Activated naive CD4-positive, alpha-beta T cell treated with anti-CD3 and anti-CD28 coated beads, Interleukin-2, amount 50 U/mL, for 24 hours (primary cell): ENCODE measurements around the gene MEIS2.
"Not testable (repeated sequence)": the region's sequence is repeated elsewhere in the genome, so short reads cannot be mapped to it uniquely, and the experiment has no call there.

Source experiments
- H3K27ac Mint-ChIP-seq: one replicate; pipeline ENCODE4 v1.8.0; 2021; ENCODE audit warnings: mild to moderate bottlenecking, mixed read lengths
- H3K27me3 Mint-ChIP-seq: one replicate; pipeline ENCODE4 v1.8.0; 2021; ENCODE audit warnings: mixed read lengths
- H3K36me3 Mint-ChIP-seq: one replicate; pipeline ENCODE4 v1.8.0; 2021; ENCODE audit warnings: mixed read lengths
- H3K4me1 Mint-ChIP-seq: one replicate; pipeline ENCODE4 v1.8.0; 2021; ENCODE audit warnings: mixed read lengths
- H3K4me3 Mint-ChIP-seq: one replicate; pipeline ENCODE4 v1.8.0; 2021; ENCODE audit warnings: mild to moderate bottlenecking, mixed read lengths
- H3K9me3 Mint-ChIP-seq: one replicate; pipeline ENCODE4 v1.8.0; 2021; ENCODE audit warnings: mixed read lengths

Gene MEIS2

GRCh38 chr15:37004373-37004869 is 95.9 kb downstream of the MEIS2 start:
- Mint-ChIP-seq H3K27me3 (peaks cover 3% of the 10 kb centered on the region), H3K36me3 (no peaks in the 10 kb centered on the region), H3K4me3 (no peak overlapping the region), H3K4me1 (no peaks in the 10 kb centered on the region), H3K27ac (no peak overlapping the region), H3K9me3 (no peaks in the 10 kb centered on the region)

GRCh38 chr15:37002041-37002672 is 98.2 kb downstream of the MEIS2 start:
- Mint-ChIP-seq H3K27ac (no peak overlapping the region), H3K4me1 (no peaks in the 10 kb centered on the region), H3K27me3 (peaks cover 3% of the 10 kb centered on the region), H3K36me3 (no peaks in the 10 kb centered on the region), H3K9me3 (no peaks in the 10 kb centered on the region), H3K4me3 (no peak overlapping the region)

GRCh38 chr15:37001417-37001816 is 98.9 kb downstream of the MEIS2 start:
- Mint-ChIP-seq H3K27ac (no peak overlapping the region), H3K36me3 (no peaks in the 10 kb centered on the region), H3K4me1 (no peaks in the 10 kb centered on the region), H3K27me3 (peaks cover 3% of the 10 kb centered on the region), H3K9me3 (no peaks in the 10 kb centered on the region), H3K4me3 (no peak overlapping the region)

DNA sequence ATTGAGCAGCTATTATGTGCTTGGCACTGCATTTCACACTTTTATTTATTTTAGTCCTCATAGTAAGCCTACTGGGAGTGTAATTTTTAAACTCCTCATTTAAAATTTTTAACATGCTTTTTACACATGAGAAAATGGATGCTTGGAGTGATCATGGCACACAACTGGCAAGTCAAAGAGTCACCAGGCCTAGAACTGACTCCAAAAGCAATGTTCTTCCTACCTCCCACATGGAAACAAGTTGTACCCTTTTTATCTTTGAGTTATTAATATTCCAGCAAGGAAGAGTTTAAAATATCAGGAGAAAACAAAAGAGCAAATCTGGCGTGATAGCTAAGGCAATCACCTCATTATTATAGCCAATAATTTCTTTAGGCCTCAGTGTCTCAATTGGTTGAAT is 100.6 kb downstream of the MEIS2 start:
- H3K36me3 Mint-ChIP-seq, result no peaks in the 10 kb centered on the region
- peaks cover 3% of the 10 kb centered on the region for H3K27me3 Mint-ChIP-seq
- no peak overlapping the region for H3K27ac Mint-ChIP-seq
- H3K4me3 Mint-ChIP-seq, result no peak overlapping the region
- H3K9me3 Mint-ChIP-seq, result no peaks in the 10 kb centered on the region
- H3K4me1 Mint-ChIP-seq, result no peaks in the 10 kb centered on the region

- no peaks in the 10 kb centered on the region for H3K4me1 Mint-ChIP-seq
- no peaks in the 10 kb centered on the region for H3K9me3 Mint-ChIP-seq
- H3K27ac Mint-ChIP-seq, result no peak overlapping the region
- no peak overlapping the region for H3K4me3 Mint-ChIP-seq
- H3K27me3 Mint-ChIP-seq, result no peaks in the 10 kb centered on the region
- no peaks in the 10 kb centered on the region for H3K36me3 Mint-ChIP-seq
Measured at GRCh38 chr15:36996538-36997181, 103.7 kb downstream of the MEIS2 start.

DNA sequence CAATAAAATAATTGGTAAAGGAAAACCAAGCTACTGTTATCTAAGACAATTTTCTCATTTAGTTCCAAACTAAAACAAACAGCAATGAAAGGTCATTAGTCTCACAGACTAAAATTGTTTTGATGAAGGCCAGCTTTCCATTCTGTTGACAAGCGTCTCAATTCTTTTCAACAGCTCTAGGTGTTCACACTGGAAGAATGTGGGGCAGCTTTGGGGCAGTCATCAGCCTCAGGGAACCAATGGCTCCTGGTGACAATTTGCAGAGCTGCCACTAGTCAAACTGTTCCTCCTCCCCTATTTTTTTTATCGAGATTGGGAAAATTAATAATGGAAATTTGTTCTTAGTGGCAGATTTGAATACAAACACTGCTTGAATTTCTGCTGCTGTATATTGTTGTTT is 104.2 kb downstream of the MEIS2 start:
- Mint-ChIP-seq H3K27me3 (no peaks in the 10 kb centered on the region), H3K9me3 (no peaks in the 10 kb centered on the region), H3K4me1 (no peaks in the 10 kb centered on the region), H3K36me3 (no peaks in the 10 kb centered on the region), H3K4me3 (no peak overlapping the region), H3K27ac (no peak overlapping the region)

DNA sequence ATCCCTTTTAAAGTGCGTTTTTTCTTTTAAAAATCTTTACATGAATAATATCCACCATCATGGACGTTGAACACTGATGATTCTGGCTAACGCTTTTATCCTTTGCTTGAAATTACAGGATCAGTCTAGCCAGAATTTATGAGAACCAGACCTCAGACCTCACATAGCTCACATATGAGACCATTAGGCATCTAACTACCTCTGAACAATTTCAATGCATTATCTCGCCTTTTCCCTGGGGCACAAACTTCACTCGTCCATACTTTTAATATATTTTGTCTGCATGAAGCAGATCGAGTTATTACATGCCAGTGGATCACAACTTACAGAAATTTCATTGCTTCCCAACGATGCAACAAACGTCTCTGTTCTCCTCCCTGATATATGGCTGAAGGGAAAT is 105.6 kb downstream of the MEIS2 start:
- Mint-ChIP-seq H3K4me1 (no peaks in the 10 kb centered on the region), H3K27me3 (no peaks in the 10 kb centered on the region), H3K9me3 (no peaks in the 10 kb centered on the region), H3K36me3 (no peaks in the 10 kb centered on the region), H3K4me3 (no peak overlapping the region), H3K27ac (no peak overlapping the region)

- Mint-ChIP-seq H3K4me1 (no peaks in the 10 kb centered on the region), H3K27me3 (no peaks in the 10 kb centered on the region), H3K36me3 (no peaks in the 10 kb centered on the region), H3K27ac (no peak overlapping the region), H3K9me3 (no peaks in the 10 kb centered on the region), H3K4me3 (no peak overlapping the region)
Measured at GRCh38 chr15:36992454-36992853, 107.9 kb downstream of the MEIS2 start.

DNA sequence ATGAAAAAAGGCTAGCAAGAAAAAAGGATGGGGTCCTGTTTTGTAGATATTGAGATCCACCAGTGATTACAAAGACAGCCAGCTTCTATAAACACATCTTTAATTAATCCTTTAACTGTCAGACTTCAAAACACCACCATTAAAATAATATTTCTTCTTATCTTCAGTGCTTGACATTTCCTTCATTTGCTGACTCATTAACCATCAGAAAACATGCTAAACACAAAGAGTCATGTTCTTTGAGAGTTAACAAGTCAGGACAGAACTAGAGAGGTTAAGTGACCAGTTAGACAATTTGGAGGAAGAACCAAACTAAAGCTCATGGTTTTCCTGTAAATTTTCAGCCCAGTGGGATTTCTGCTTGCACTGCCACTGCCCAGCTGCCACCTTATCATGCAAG is 111.4 kb downstream of the MEIS2 start:
- Mint-ChIP-seq H3K4me1 (no peaks in the 10 kb centered on the region), H3K4me3 (no peak overlapping the region), H3K27ac (no peak overlapping the region), H3K27me3 (no peaks in the 10 kb centered on the region), H3K36me3 (no peaks in the 10 kb centered on the region), H3K9me3 (peaks cover 8% of the 10 kb centered on the region)

GRCh38 chr15:36982430-36982829 is 117.9 kb downstream of the MEIS2 start:
- Mint-ChIP-seq H3K4me3 (no peak overlapping the region), H3K36me3 (no peaks in the 10 kb centered on the region), H3K4me1 (no peaks in the 10 kb centered on the region), H3K27ac (no peak overlapping the region), H3K9me3 (peaks cover 14% of the 10 kb centered on the region), H3K27me3 (no peaks in the 10 kb centered on the region)

GRCh38 chr15:36980281-36980680 is 120.1 kb downstream of the MEIS2 start:
- H3K36me3 Mint-ChIP-seq, H3K4me3 Mint-ChIP-seq, H3K27ac Mint-ChIP-seq, H3K27me3 Mint-ChIP-seq, H3K4me1 Mint-ChIP-seq: not testable (repeated sequence)
- peaks cover 10% of the 10 kb centered on the region for H3K9me3 Mint-ChIP-seq

DNA sequence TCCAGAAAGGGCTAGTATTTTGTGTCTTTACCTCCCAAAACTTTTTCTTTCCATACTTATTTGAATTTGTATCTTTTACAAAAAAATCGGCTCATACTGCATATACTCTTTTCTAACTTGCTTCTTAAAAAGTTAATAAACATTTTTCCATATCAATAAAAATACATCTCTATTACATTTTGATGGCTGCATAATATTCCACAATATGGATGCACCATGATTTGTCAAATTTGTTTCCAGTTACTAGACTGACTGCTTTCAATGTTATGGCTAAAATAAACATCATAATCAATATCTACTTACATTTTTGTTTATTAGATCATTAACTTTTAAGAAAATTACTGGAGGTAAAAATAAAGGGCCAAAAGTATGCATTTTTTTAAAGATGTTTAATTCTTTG is 121.7 kb downstream of the MEIS2 start:
- Mint-ChIP-seq H3K4me1 (no peaks in the 10 kb centered on the region), H3K9me3 (peaks cover 5% of the 10 kb centered on the region), H3K27me3 (no peaks in the 10 kb centered on the region), H3K27ac (no peak overlapping the region), H3K4me3 (no peak overlapping the region), H3K36me3 (no peaks in the 10 kb centered on the region)

- Mint-ChIP-seq H3K9me3 (peaks cover 5% of the 10 kb centered on the region), H3K4me1 (no peaks in the 10 kb centered on the region), H3K27me3 (no peaks in the 10 kb centered on the region), H3K4me3 (no peak overlapping the region), H3K36me3 (no peaks in the 10 kb centered on the region), H3K27ac (no peak overlapping the region)
Measured at GRCh38 chr15:36978126-36978525, 122.2 kb downstream of the MEIS2 start.

GRCh38 chr15:36977659-36978058 is 122.7 kb downstream of the MEIS2 start:
- H3K27me3 Mint-ChIP-seq, result no peaks in the 10 kb centered on the region
- H3K4me1 Mint-ChIP-seq, result no peaks in the 10 kb centered on the region
- H3K9me3 Mint-ChIP-seq, result peaks cover 5% of the 10 kb centered on the region
- no peak overlapping the region for H3K27ac Mint-ChIP-seq
- H3K4me3 Mint-ChIP-seq, result no peak overlapping the region
- H3K36me3 Mint-ChIP-seq, result no peaks in the 10 kb centered on the region

DNA sequence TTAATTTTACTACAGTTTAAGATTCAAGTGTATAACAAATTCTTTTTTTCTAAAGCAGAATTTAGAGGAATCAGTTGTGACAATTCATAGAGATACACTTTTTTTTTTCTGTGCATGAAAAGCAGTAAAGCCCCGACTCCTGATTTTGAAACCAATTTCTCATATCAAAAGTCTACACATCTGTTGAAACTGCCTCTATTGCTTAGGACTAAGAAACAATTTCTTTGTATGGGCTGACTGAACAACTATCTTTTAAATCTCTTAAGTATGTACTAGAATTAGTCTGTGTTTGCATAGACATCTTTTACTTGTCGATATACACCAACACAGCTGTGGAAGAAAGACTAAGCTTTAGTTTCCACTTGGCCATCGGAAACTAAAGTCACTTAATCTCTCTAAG is 127.6 kb downstream of the MEIS2 start:
- Mint-ChIP-seq H3K4me1 (no peaks in the 10 kb centered on the region), H3K27ac (no peak overlapping the region), H3K4me3 (no peak overlapping the region), H3K9me3 (no peaks in the 10 kb centered on the region), H3K36me3 (no peaks in the 10 kb centered on the region), H3K27me3 (peaks cover 3% of the 10 kb centered on the region)

DNA sequence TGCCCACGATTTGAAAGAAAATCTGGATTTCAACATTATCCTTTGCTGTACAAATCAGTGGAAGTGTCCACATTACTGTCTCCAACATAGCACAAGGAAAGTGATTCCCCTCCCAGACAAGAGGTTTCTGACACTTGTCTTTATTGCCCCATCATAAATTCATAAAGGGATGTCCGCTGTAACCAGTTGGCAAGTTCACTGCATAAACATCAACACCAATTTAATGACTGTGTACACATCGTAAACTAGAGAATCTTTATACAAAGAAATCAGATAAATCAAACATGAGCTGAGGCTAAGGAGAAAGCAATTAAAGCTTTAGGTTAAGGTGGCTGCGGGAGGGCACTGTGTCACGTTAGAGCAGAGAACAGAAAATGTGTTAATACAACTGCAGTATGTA is 129.8 kb downstream of the MEIS2 start:
- no peaks in the 10 kb centered on the region for H3K4me1 Mint-ChIP-seq
- H3K36me3 Mint-ChIP-seq, result no peaks in the 10 kb centered on the region
- no peak overlapping the region for H3K27ac Mint-ChIP-seq
- no peaks in the 10 kb centered on the region for H3K9me3 Mint-ChIP-seq
- no peak overlapping the region for H3K4me3 Mint-ChIP-seq
- H3K27me3 Mint-ChIP-seq, result peaks cover 3% of the 10 kb centered on the region

DNA sequence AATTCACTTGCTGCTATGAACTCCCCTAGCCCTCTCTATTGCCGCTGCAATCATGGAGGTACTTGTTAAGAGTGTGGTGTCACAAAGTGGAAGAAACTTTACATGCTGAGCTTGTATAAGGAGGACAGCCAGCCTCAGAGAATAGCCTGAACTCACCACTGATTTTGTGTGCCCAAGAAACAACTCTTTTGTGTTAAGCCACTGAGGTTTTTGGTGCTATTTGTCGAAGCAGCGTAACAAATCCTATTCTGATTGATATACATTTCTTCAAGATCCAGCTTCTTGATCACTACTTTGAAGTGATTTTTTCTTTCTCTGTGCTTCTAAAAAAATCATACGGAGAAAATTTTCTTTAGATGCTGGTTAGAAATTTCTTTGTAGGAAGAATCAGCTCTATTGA is 132.4 kb downstream of the MEIS2 start:
- Mint-ChIP-seq H3K36me3 (no peaks in the 10 kb centered on the region), H3K27ac (no peak overlapping the region), H3K4me3 (no peak overlapping the region), H3K27me3 (peaks cover 3% of the 10 kb centered on the region), H3K9me3 (no peaks in the 10 kb centered on the region), H3K4me1 (no peaks in the 10 kb centered on the region)
